ENCODE data around the gene BNC2. TPM values are rescaled to one million over a fixed set of nuclear protein-coding genes. Genes with fewer than 3 reads are reported as not detected.
A peak's percentile ranks its signal among the peaks of the same experiment; 100 is the strongest.

Gene BNC2
- total RNA-seq, 2 donors from 2014 or later = 1.0 to 5.5 TPM

- H3K36me3 Mint-ChIP-seq = no peaks in the 10 kb centered on the region
- no peak overlapping the region for H3K4me3 Mint-ChIP-seq
- no peak overlapping the region for H3K27ac Mint-ChIP-seq
- DNase-seq (ENCODE audit: low spot score) = no peak
- H3K4me1 Mint-ChIP-seq (ENCODE audit: low read depth in 2 of 2) = peaks cover 7 to 20% of the 10 kb centered on the region in 2 donors
- no peak for ATAC-seq
- no peaks in the 10 kb centered on the region for H3K27me3 Mint-ChIP-seq
- no peaks in the 10 kb centered on the region for H3K9me3 Mint-ChIP-seq
Observed at GRCh38 chr9:16425562-16426231, 444.8 kb downstream of the BNC2 start.

- no peaks in the 10 kb centered on the region for H3K36me3 Mint-ChIP-seq
- no peak for ATAC-seq
- H3K4me3 Mint-ChIP-seq = no peak overlapping the region
Observed at GRCh38 chr9:16422114-16422513, 448.4 kb downstream of the BNC2 start.

DNA sequence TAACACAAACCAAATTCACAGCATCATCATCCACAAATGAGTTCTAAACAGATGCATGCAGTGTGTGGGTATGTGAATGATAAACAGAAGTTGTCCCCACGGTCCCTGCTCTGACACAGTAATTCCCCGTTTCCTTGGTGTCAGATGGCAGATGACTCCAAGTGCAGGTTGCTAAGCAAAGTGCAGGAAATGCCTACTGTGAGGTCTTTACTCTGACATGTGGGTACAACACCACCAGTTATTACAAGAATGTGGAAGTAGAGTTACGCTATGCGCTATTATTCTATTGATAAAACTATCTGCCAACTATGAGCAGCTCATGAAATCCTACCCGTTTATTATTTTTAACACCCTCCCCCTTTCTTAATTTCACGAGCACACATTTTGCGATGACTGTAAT lies 448.9 kb downstream of the BNC2 start:
- Mint-ChIP-seq H3K36me3 (no peaks in the 10 kb centered on the region), H3K4me3 (no peak overlapping the region), H3K27me3 (no peaks in the 10 kb centered on the region), H3K9me3 (no peaks in the 10 kb centered on the region), H3K4me1 (ENCODE audit: low read depth in 2 of 2) (peaks cover 12 to 19% of the 10 kb centered on the region in 2 donors), H3K27ac (no peak overlapping the region)
- DNase-seq (ENCODE audit: low spot score) (no peak), ATAC-seq (no peak)

More at GRCh38 chr9:16422114-16422513, 448.4 kb downstream of the BNC2 start:
- DNase-seq (ENCODE audit: low spot score) = no peak
- Mint-ChIP-seq H3K9me3 (no peaks in the 10 kb centered on the region), H3K27me3 (no peaks in the 10 kb centered on the region), H3K27ac (no peak overlapping the region), H3K4me1 (ENCODE audit: low read depth in 2 of 2) (peaks cover 12 to 18% of the 10 kb centered on the region in 2 donors)

- Mint-ChIP-seq H3K36me3 (no peaks in the 10 kb centered on the region), H3K27ac (no peak overlapping the region)
Observed at GRCh38 chr9:16419124-16419523, 451.3 kb downstream of the BNC2 start.

GRCh38 chr9:16418721-16419120 lies 451.7 kb downstream of the BNC2 start:
- Mint-ChIP-seq H3K27ac (no peak overlapping the region), H3K27me3 (no peaks in the 10 kb centered on the region), H3K4me1 (ENCODE audit: low read depth in 2 of 2) (peaks cover 12 to 19% of the 10 kb centered on the region in 2 donors), H3K9me3 (no peaks in the 10 kb centered on the region), H3K4me3 (no peak overlapping the region), H3K36me3 (no peaks in the 10 kb centered on the region)
- DNase-seq (ENCODE audit: low spot score) = no peak
- no peak for ATAC-seq

More at GRCh38 chr9:16419124-16419523, 451.3 kb downstream of the BNC2 start:
- DNase-seq (ENCODE audit: low spot score) (no peak), ATAC-seq (peak in 1 of 2 donors; percentile 17)
- Mint-ChIP-seq H3K27me3 (no peaks in the 10 kb centered on the region), H3K4me1 (ENCODE audit: low read depth in 2 of 2) (peaks cover 12 to 19% of the 10 kb centered on the region in 2 donors), H3K9me3 (no peaks in the 10 kb centered on the region), H3K4me3 (no peak overlapping the region)

- Mint-ChIP-seq H3K27ac (no peak overlapping the region), H3K4me1 (ENCODE audit: low read depth in 2 of 2) (peaks cover 12 to 21% of the 10 kb centered on the region in 2 donors), H3K36me3 (no peaks in the 10 kb centered on the region), H3K4me3 (no peak overlapping the region), H3K27me3 (no peaks in the 10 kb centered on the region), H3K9me3 (no peaks in the 10 kb centered on the region)
- DNase-seq (ENCODE audit: low spot score) = no peak
- no peak for ATAC-seq
Observed at GRCh38 chr9:16417749-16418148, 452.7 kb downstream of the BNC2 start.

DNA sequence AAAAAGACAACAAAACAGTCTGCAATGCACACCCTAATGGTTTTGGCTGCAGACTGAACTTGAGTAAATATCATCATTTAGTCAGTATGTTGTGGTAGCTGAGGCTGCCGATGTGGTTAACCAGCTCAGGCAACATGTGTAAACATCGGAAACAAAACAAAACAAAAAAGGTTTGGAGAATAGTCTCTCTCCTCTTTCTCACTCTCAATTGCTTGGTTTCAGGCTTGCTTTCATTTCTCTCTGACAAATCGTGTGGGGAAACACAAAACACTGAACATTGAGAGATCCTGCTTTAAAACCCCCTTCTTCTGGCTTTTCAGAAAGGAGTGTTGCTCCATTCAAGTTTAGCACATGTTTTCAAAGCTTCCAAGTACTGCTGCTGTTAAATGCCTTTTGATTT lies 453.3 kb downstream of the BNC2 start:
- ATAC-seq (peak in 1 of 2 donors; percentile 44), DNase-seq (ENCODE audit: low spot score) (no peak)
- H3K27me3 Mint-ChIP-seq = no peaks in the 10 kb centered on the region
- no peaks in the 10 kb centered on the region for H3K36me3 Mint-ChIP-seq
- H3K4me3 Mint-ChIP-seq = no peak overlapping the region
- H3K27ac Mint-ChIP-seq = no peak overlapping the region
- no peaks in the 10 kb centered on the region for H3K9me3 Mint-ChIP-seq
- peaks cover 12 to 17% of the 10 kb centered on the region in 2 donors for H3K4me1 Mint-ChIP-seq (ENCODE audit: low read depth in 2 of 2)

- peaks cover 4 to 7% of the 10 kb centered on the region in 2 donors for H3K4me1 Mint-ChIP-seq (ENCODE audit: low read depth in 2 of 2)
- no peak overlapping the region for H3K4me3 Mint-ChIP-seq
- H3K36me3 Mint-ChIP-seq = no peaks in the 10 kb centered on the region
- H3K9me3 Mint-ChIP-seq = no peaks in the 10 kb centered on the region
- DNase-seq (ENCODE audit: low spot score) (no peak), ATAC-seq (no peak)
- no peaks in the 10 kb centered on the region for H3K27me3 Mint-ChIP-seq
- no peak overlapping the region for H3K27ac Mint-ChIP-seq
Observed at GRCh38 chr9:16414451-16414850, 456.0 kb downstream of the BNC2 start.

DNA sequence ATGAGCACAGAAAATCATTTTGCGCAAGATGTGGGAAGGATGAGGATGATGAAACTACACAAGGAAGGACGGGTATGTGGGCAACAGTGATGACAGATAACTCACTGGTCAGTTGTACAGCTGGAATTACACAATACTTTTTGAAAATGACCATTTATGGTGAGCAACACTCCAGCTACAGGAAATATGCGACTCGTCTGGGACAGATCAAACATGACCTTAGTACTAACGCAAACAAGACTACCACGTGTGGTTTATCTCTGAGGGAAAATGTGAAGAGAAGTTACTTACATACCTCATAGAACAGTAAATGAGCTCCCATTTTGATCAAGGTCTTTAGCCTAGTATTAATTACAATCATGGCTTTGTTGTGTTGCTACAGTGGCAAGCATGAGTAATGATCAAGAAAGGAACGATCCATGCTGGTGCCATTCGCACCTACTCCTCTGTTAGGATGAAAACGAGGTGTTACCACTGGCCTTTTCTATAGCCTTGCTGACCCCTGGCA lies 456.9 kb downstream of the BNC2 start:
- Mint-ChIP-seq H3K27me3 (no peaks in the 10 kb centered on the region), H3K4me3 (no peak overlapping the region), H3K4me1 (ENCODE audit: low read depth in 2 of 2) (peaks cover 4 to 7% of the 10 kb centered on the region in 2 donors), H3K36me3 (no peaks in the 10 kb centered on the region), H3K9me3 (no peaks in the 10 kb centered on the region), H3K27ac (no peak overlapping the region)
- no peak for DNase-seq (ENCODE audit: low spot score)
- no peak for ATAC-seq

DNA sequence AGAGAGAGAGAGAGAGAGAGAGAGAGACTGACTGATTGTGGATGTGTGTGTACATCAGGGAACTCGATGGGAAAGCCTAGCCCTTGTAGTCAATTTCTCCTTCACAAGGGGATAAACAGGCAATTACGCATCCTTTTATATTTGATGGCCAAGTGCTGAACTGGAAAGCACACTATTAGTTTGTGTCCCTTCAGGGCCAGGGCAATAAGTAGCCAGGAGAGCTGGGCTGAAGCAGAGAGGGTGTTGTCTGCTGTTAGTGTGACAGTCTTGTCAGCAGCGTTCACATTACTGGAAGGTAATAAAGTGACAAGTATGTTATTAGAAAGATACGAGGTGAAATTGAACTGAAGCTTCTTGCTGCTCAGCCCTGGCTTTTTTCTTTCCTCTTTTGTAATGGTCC lies 457.7 kb downstream of the BNC2 start:
- H3K4me1 Mint-ChIP-seq (ENCODE audit: low read depth in 2 of 2) = peaks cover 4 to 7% of the 10 kb centered on the region in 2 donors

GRCh38 chr9:16411311-16411710 lies 459.2 kb downstream of the BNC2 start:
- ATAC-seq (no peak), DNase-seq (ENCODE audit: low spot score) (no peak)
- H3K4me1 Mint-ChIP-seq (ENCODE audit: low read depth in 2 of 2) = peaks cover 0 to 3% of the 10 kb centered on the region in 2 donors
- no peaks in the 10 kb centered on the region for H3K27me3 Mint-ChIP-seq
- H3K36me3 Mint-ChIP-seq = no peaks in the 10 kb centered on the region
- H3K4me3 Mint-ChIP-seq = no peak overlapping the region
- no peaks in the 10 kb centered on the region for H3K9me3 Mint-ChIP-seq
- H3K27ac Mint-ChIP-seq = no peak overlapping the region

More for the DNA sequence above, 457.7 kb downstream of the BNC2 start:
- Mint-ChIP-seq H3K27me3 (no peaks in the 10 kb centered on the region), H3K27ac (no peak overlapping the region), H3K36me3 (no peaks in the 10 kb centered on the region), H3K9me3 (no peaks in the 10 kb centered on the region), H3K4me3 (no peak overlapping the region)
- DNase-seq (ENCODE audit: low spot score) (no peak), ATAC-seq (no peak)

DNA sequence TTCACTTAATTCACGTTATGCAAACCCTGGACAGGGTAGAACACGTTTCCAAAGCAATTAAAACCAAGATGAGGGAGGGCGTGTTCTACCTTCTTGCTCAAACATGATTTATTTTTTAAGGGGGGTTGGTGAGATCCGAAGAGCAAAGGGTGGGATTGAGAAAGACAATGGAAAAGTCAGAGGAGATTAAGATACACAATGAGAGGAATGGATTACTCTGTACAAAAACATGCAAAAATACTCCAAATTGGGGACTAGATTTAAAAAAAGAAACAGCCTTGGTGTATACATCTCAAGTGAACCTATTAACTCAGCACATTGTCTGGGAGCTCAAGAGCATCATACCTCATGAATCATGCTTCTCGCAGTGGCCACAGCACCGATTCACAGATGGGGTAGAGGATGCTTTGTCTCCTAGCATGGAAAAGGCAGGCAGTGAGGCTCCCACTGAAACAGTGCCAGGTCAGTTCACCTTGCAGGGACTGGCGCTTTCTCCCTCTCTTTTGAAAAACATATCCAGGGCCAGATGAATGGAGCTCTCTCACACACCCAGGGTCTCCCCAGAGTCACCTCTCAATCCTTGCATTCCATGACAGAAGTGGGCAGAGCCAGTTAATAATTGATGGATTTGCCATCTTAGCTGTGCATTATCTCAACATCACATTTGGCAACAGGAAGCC lies 459.7 kb downstream of the BNC2 start:
- Mint-ChIP-seq H3K36me3 (no peaks in the 10 kb centered on the region), H3K27ac (no peak overlapping the region), H3K4me1 (ENCODE audit: low read depth in 2 of 2) (peaks cover 0 to 3% of the 10 kb centered on the region in 2 donors), H3K9me3 (no peaks in the 10 kb centered on the region), H3K4me3 (no peak overlapping the region), H3K27me3 (no peaks in the 10 kb centered on the region)
- DNase-seq (ENCODE audit: low spot score) (no peak), ATAC-seq (no peak)

GRCh38 chr9:16407617-16408016 lies 462.9 kb downstream of the BNC2 start:
- Mint-ChIP-seq H3K4me3 (no peak overlapping the region), H3K36me3 (no peaks in the 10 kb centered on the region), H3K27ac (no peak overlapping the region), H3K27me3 (peaks cover 8 to 14% of the 10 kb centered on the region in 2 donors), H3K9me3 (no peaks in the 10 kb centered on the region), H3K4me1 (ENCODE audit: low read depth in 2 of 2) (no peaks in the 10 kb centered on the region)
- ATAC-seq (no peak), DNase-seq (ENCODE audit: low spot score) (no peak)

DNA sequence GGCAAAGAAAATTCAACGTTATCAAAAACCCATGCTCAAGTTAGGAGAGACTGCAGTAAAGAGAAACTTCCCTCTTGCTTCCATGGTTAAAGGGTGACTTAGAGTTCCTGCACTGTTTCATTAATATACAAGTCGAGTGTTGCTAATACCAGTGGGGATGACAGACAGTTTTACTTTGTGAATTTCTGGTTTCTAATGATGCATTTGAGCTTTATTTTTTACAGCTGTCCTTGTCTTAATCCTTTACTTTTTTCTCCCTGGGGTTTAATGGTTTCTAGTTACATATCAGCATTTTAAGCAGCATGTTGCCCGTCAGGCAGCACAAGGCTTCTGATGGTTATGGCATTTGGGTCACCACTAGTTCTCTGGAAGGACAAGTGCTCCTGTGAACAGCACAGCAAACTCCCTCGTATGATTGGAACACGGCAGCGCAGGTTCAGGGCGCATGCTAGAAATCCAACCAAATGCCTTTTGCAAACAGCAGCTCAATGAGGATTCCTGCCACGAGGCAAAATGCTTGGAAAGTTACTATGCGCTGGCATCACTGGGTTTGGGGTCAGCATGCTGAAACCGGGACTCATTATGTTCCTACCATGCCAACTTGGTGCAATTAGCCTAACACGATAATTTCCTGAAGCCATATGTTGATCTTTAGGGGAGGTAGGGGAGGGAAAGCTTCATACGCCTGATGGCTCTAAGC lies 463.8 kb downstream of the BNC2 start:
- Mint-ChIP-seq H3K4me1 (ENCODE audit: low read depth in 2 of 2) (peaks cover 0 to 2% of the 10 kb centered on the region in 2 donors), H3K36me3 (no peaks in the 10 kb centered on the region), H3K9me3 (no peaks in the 10 kb centered on the region), H3K27me3 (peaks cover 11 to 14% of the 10 kb centered on the region in 2 donors), H3K4me3 (no peak overlapping the region), H3K27ac (no peak overlapping the region)
- no peak for DNase-seq (ENCODE audit: low spot score)
- ATAC-seq = no peak

Measured in natural killer cell treated with Interleukin-12 subunit alpha and Interleukin-12 subunit beta and Interleukin-15 and Interleukin-18, amount 100 ng/mL, for 72 hours (primary cell).